ENCODE measurements around the gene SIK3.

DNA sequence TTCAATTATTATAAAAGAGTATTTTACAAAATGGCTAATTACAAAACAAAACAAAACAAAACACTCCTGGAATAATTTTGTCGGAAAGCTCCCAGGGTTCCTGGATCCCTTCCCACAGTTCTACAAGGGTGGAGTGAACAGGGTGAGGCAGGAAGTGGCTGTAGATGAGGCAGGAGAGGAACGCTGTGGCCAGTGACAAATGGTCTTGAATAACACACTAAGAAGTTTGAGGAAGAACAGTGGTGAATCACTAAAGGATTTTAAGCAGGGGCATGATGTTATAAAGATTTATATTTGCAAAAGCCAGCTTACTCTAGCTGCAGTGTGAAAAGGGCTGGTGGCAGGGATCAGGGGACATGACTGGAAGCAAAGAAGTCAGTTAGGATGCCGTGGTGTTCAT is 227.0 kb downstream of the SIK3 start:
- TF ChIP-seq TAF1 (IDR thresholded peaks at IDR 0.05; ENCODE audit: low read depth) (no peak), EP300 (IDR thresholded peaks at IDR 0.05; ENCODE audit: borderline replicate concordance) (no peak), YY1 (IDR thresholded peaks at IDR 0.05; ENCODE audit: low read depth) (no peak), RAD21 (IDR thresholded peaks at IDR 0.05; ENCODE audit: low read depth) (no peak), ZBTB7A (IDR thresholded peaks at IDR 0.05; ENCODE audit: low read depth) (no peak), CREB1 (IDR thresholded peaks at IDR 0.05; ENCODE audit: low read depth) (no peak), FOXM1 (IDR thresholded peaks at IDR 0.05; ENCODE audit: borderline replicate concordance, low read depth) (no peak), TCF12 (IDR thresholded peaks at IDR 0.05; ENCODE audit: low read depth) (no peak)
- TF ChIP-seq, protein P1, sequence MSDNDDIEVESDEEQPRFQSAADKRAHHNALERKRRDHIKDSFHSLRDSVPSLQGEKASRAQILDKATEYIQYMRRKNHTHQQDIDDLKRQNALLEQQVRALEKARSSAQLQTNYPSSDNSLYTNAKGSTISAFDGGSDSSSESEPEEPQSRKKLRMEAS (IDR thresholded peaks at IDR 0.05), result no peak
